GM04503 (cell line): Measurements from ENCODE around the gene FGGY.

Experiments used
- DNase-seq: peaks from one replicate; pipeline ENCODE4 v3.0.0-alpha.2; 2012; ENCODE audit warnings: low read depth

FGGY gene

DNA sequence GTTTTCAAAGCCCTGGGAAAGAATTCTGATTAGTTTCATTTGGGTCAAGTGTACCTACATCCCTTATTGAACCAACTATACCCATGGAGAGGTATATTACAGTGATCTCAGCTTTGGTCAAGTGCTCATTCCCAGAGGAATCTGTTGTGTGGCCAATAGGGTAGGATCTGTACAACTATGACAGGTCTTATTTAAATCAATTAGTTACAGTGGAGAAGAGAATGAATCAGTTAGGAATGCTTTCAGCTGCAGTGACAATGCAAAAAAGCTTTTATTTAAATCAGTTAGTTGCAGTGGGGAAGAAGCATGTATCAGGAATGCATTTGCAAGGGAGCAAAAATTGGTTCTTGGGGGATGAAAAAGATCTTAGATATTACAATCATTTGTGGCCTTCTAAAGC, 119.0 kb downstream of the FGGY start:
- DNase-seq, result peak; percentile 70

DNA sequence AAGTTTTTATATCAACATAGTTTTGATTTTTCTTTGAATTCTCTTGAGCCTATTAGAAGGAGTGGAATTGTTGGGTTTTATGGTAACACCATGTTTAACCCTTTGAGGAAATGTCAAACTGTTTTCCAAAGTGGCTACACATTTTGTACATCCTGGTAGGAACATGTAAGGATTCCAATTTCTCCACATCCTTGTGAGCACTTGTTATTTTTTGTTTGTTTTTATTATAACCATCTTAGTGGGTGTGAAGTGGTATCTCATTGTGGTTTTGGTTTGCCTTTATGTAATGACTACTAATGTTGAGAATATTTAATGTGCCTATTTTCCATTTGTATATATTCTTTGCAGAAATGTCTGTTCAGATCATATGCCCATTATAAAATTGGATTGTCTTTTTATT, 120.5 kb downstream of the FGGY start:
- DNase-seq, result no peak

GRCh38 chr1:59418363-59419144, 121.7 kb downstream of the FGGY start:
- DNase-seq, result no peak

- DNase-seq, result no peak
Observed at GRCh38 chr1:59419361-59420140, 122.7 kb downstream of the FGGY start.

- DNase-seq, result no peak
Observed at GRCh38 chr1:59421232-59421920, 124.5 kb downstream of the FGGY start.

- DNase-seq, result no peak
Observed at GRCh38 chr1:59422921-59423575, 126.2 kb downstream of the FGGY start.

DNA sequence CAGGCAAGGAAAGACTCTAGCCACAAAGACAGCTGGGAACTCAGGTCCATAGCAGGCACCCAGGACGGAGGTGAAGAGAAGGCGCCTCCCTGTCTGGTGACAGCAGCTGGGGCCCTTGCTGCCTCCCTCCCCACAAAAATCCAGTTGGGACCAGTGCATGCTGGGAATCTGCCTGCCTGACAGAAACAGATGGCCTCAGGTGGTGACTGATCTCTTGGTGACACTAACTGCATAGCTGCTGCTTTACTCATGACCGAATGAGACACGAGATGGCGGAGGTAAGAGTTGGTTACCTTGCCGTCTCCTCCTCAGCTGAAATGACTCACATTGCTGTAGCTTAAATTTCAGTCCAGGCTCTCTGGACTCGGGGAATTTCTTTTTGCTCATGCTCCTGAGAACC, 130.3 kb downstream of the FGGY start:
- no peak for DNase-seq

GRCh38 chr1:59427784-59428183, 130.9 kb downstream of the FGGY start:
- no peak for DNase-seq

DNA sequence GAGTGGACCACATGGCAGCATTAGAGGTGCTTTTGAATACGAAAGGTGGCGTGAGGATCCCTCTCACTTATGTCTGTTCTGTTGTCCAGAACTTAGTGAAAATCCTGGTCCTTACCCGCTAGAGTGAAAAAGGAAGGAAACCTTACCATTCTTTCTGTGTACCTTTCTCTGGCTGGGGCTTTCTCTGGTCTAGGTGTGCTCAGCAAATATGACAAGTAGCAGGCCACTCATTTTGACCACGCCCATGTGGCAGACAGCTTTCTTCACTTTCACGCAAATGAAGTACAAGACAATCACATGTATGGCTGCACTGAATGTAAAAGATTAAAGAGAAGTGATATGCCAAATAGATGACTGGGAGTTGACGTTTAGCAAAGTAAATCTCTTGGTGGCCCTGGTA, 131.9 kb downstream of the FGGY start:
- no peak for DNase-seq

DNA sequence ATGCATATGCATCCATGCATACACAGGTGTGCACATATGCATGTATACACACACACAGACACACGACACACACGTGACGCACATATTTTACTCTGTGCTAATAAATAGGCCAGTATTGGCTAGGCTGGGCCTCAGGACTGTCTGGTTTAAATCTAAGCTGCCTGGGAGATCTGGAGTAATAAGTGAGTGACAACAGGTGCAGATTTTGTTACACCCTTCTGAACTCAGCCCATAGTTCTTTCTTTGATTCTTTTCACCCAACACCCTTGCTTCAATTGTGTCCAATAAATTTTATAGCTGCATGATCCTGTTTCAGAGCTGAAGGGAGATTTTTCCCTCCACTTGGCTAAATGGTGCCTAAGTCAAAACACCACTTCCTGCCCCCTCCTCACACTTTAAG, 132.8 kb downstream of the FGGY start:
- DNase-seq, result no peak

GRCh38 chr1:59431566-59432294, 134.8 kb downstream of the FGGY start:
- DNase-seq, result no peak

- DNase-seq, result no peak
Observed at GRCh38 chr1:59432531-59433439, 135.9 kb downstream of the FGGY start.

- DNase-seq, result peak; percentile 85
Observed at GRCh38 chr1:59433440-59433813, 136.5 kb downstream of the FGGY start.

GRCh38 chr1:59434336-59434735, 137.4 kb downstream of the FGGY start:
- DNase-seq, result peak; percentile 70

- DNase-seq, result no peak
Observed at GRCh38 chr1:59436637-59437036, 139.7 kb downstream of the FGGY start.

DNA sequence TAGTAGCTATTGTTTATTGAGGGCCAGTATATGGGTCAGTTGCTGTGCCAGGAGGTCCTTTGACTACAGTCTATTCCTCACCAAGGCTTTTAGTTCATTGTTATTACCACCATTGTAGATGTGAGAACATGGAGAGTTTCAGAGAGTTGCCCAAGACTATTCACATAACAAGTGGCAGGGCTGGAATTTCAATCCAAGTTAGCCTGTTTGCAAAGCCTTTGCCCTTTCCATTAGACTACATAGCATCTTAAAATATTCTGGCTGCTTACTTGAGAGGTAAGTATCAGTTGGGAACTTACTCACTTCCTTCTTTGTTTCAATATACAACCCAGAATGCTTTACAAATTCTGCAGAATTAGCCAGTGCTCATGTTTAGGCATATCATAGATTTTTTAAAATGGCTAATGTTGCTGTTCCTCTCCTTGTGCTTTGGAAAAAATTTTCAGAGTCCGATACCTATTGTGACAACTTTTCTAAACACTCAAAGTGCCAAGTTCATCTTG, 141.2 kb downstream of the FGGY start:
- DNase-seq, result no peak

DNA sequence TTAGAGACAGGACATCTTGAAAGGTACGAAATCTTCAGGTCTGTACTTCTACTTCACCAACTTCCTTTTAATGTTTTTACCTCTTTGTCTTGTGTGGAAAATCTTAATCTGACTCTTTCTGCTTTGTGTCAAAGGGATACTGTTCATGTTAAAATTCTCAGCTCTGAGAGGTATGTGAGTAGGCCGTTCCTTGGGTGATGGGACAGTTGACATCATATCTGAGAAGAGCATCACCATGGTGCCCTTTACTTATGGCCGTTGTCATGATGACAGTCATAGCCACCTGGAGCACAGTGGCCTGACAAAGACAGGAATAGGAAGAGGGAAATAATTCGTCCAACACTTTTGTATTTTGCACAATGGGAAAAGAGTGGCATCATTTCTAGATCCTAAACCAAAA, 145.6 kb downstream of the FGGY start:
- no peak for DNase-seq

DNA sequence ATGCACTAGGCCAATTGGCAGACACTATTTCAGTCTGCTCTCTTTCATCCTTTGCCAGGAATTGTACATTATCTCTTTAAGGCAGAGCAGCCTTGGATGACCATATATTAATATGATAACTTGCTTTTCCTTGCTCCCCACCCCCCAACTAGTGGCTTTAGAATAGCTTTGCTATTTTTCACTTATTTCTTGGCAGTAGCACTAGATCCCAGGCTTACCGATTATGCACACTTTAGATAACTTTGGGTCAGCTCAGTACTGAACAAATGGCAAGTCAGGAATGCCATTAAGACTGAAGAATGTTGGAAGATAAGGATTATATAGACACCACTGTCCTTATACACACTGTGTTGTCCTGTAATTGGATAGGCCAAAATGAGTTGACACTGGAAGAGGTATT, 146.4 kb downstream of the FGGY start:
- DNase-seq, result no peak

DNA sequence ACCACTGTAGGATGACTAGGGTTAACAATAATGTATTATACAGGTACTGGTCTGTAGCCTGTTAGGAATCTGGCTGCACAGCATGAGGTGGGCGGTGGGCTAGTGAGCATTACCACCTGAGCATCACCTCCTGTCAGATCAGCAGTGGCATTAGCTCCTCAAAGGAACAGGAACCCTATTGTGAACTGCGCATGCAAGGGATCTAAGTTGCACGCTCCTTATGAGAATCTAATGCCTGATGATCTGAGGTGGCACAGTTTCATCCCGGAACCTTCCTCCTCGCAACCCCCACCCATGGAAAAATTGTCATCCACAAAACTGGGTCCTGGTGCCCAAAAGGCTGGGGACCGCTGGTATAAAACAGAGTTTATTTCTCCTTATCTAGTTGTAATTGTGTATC, 147.6 kb downstream of the FGGY start:
- DNase-seq, result no peak

- DNase-seq, result no peak
Observed at GRCh38 chr1:59445040-59445439, 148.1 kb downstream of the FGGY start.
